Heart left ventricle (tissue), 16 donors: ENCODE measurements around the gene ERBB2. TPM values are rescaled to one million over a fixed set of nuclear protein-coding genes. Genes with fewer than 3 reads are reported as not detected.

Experiments
- ATAC-seq, 4 donors: fragments of 200-7000 bp; cut with Tn5 transposase; one replicate each; pipeline ENCODE4 v1.9.1; 2020 to 2022; ENCODE audit warnings: moderate library complexity in 4 of 4, mild to moderate bottlenecking in 3 of 4, moderate number of reproducible peaks in 1 of 4
- DNase-seq, 5 donors: peaks; one replicate each; pipeline ENCODE4 v3.0.0-alpha.2; 2020
- H3K27ac ChIP-seq, 12 donors: fragments of 200-600 bp; sonication (generic) in 4 of 12; one replicate each; pipeline versions ENCODE4 v1.5.0 to v1.8.0; 2016 to 2022; ENCODE audit warnings: mild to moderate bottlenecking in 2 of 12
- H3K27me3 ChIP-seq, 9 donors: fragments of 200-600 bp; sonication (generic) in 2 of 9; one replicate each; pipeline versions ENCODE4 v1.5.1 to v1.8.0; 2016 to 2022; ENCODE audit warnings: mild to moderate bottlenecking in 3 of 9
- H3K36me3 ChIP-seq, 9 donors: fragments of 200-600 bp; sonication (generic) in 2 of 9; one replicate each; pipeline versions ENCODE4 v1.5.0 to v1.8.0; 2018 to 2022; ENCODE audit warnings: mild to moderate bottlenecking in 2 of 9
- H3K4me1 ChIP-seq, 12 donors: fragments of 200-600 bp; sonication (generic) in 4 of 12; one replicate each; pipeline versions ENCODE4 v1.5.0 to v1.8.0; 2016 to 2022; ENCODE audit warnings: mild to moderate bottlenecking in 3 of 12
- H3K4me3 ChIP-seq, 12 donors: fragments of 200-600 bp; sonication (generic) in 4 of 12; one replicate each; pipeline versions ENCODE4 v1.5.0 to v1.8.0; 2017 to 2022; ENCODE audit warnings: mild to moderate bottlenecking in 9 of 12, moderate library complexity in 4 of 12
- H3K9me3 ChIP-seq, 12 donors: fragments of 200-600 bp; sonication (generic) in 4 of 12; one replicate each; pipeline versions ENCODE4 v1.5.0 to v1.8.0; 2016 to 2022; ENCODE audit warnings: mild to moderate bottlenecking in 1 of 12
- CTCF ChIP-seq, 12 donors: fragments of 200-600 bp; sonication (generic) in 4 of 12; IDR thresholded peaks; one replicate each; pipeline versions ENCODE4 v1.5.0 to v1.8.0; 2018 to 2022; ENCODE audit warnings: antibody characterized with exemption in 12 of 12, mild to moderate bottlenecking in 5 of 12
- POLR2A ChIP-seq, 2 donors: fragments of 450-650 bp; IDR thresholded peaks; one replicate each; pipeline ENCODE4 v1.6.1; 2017; ENCODE audit warnings: antibody characterized with exemption in 2 of 2, mild to moderate bottlenecking in 2 of 2, moderate library complexity in 2 of 2
- WGBS, 4 donors: extraction: QIAGEN DNeasy Blood & Tissue Kit in 2 of 4; methylation state at CpG; one replicate each; pipeline versions ENCODE4 v1.1.5 to v1.1.7; 2013 to 2018; 5-methylcytosine and 5-hydroxymethylcytosine counted together
- intact Hi-C, 10 donors: fragments of 100-400 bp; cut with DNase I; formaldehyde crosslinking; loops; one replicate each; pipeline versions ENCODE4 v1.11.1 to v1.14.2; 2022
- polyA plus RNA-seq, 2 donors: library from polyadenylated mRNA; stranded (reverse); fragments of 200-250 nt; gene quantifications; one replicate each; pipeline ENCODE4 v1.2.3, GENCODE V29; 2013
- total RNA-seq, 9 donors: library from RNA; depleted of rRNA in 2 of 9; stranded (reverse); fragments of >200 nt in 2 of 9; fragmentation: NEBNext Ultra II Directional in 3 of 9; extraction: Animal tissue kit (Norgen Biotek cat#: 25700) in 3 of 9; gene quantifications; one replicate each; pipeline versions ENCODE4 v1.1.0 to v1.2.4, GENCODE V29; 2016 to 2023
- donor health status: ischemic (EF 13 %, LVEDD 7.1; RV severe dilation, severe dysfunction).
- donor health status: healthy with polysubstance abuse.
- donor health status: DM: no; HTN: yes; CAD: no.
- donor health status: DM: no; HTN: no; CAD: no.
- donor health status: ischemic (EF 25% LVEDD 6.9; RV normal size, moderate dysfunction).
- donor health status: ischemic (EF 25% LVEDD 5.7; RV mildly dilated, moderate dysfunction).
- donor health status: healthy.
- donor health status: DM: yes; HTN: yes; CAD: no.
- donor health status: ischemic (EF 35%, LVEDD 5.7; RV mildly dilated, moderate dysfunction).
- donor health status: nonischemic (EF 11% LVEDD 7.7; RV severe dilation, severe dysfunction).
- donor health status: DM: yes; HTN: yes; CAD: no.
- donor health status: PGD.
- donor health status: ischemic (EF 29% LVEDD 5.4; RV normal size, mild dysfunction).
- donor health status: nonischemic (EF 23%, LVEDD 6.1; RV moderate dilation, normal function).

ERBB2 gene
- total and polyA plus RNA-seq, 11 donors: 29.7 to 95.1 (median 77.4) TPM

- Histone ChIP-seq H3K4me1 (peaks cover 0 to 19% (median 8%) of the 10 kb centered on the region in 12 donors), H3K9me3 (no peaks in the 10 kb centered on the region), H3K4me3 (no peak overlapping the region), H3K36me3 (peaks cover 0 to 64% (median 45%) of the 10 kb centered on the region in 9 donors), H3K27ac (no peak overlapping the region), H3K27me3 (no peaks in the 10 kb centered on the region)
- intact Hi-C loops: loop anchor here in 1 of 10 donors (5.0 kb wide), 1 partner anchor 40 kb away; the partner anchor contains the start of gene PGAP3
- ATAC-seq (no peak), DNase-seq (no peak)
- 74 to 89% (median 75%) methylated on average over 3 to 10 of the region's 10 CpGs for WGBS, 4 donors
- no peak for TF ChIP-seq CTCF (IDR thresholded peaks at IDR 0.05)
- TF ChIP-seq POLR2A (IDR thresholded peaks at IDR 0.05): no peak
These were observed 27.7 kb downstream of the ERBB2 start for GRCh38 chr17:39727556-39727955.

GRCh38 chr17:39729280-39729851 is 29.5 kb downstream of the ERBB2 start:
- DNase-seq (no peak), ATAC-seq (no peak)
- Histone ChIP-seq H3K36me3 (peaks cover 0 to 50% (median 43%) of the 10 kb centered on the region in 9 donors), H3K4me1 (peaks cover 0 to 19% (median 8%) of the 10 kb centered on the region in 12 donors), H3K27me3 (no peaks in the 10 kb centered on the region), H3K27ac (peak overlapping the region in 9 of 12 donors; percentile 81 to 97 (median 90)), H3K9me3 (no peaks in the 10 kb centered on the region), H3K4me3 (peak overlapping the region; percentile 56 to 99 (median 81))
- intact Hi-C loops: loop anchor here in 1 of 10 donors (5.0 kb wide), 1 partner anchor 42 kb away; the partner anchor contains the start of gene PGAP3
- 72 to 77% (median 73%) methylated on average over 6 of the region's 6 CpGs for WGBS, 4 donors
- no peak for TF ChIP-seq POLR2A (IDR thresholded peaks at IDR 0.05)

GRCh38 chr17:39730095-39730921 is 30.4 kb downstream of the ERBB2 start, which contains the start of gene MIEN1:
Gene MIEN1, minus strand, starts transcription at chr17:39730532. Its CDS starts 37 bp downstream, at chr17:39730495.
- DNase-seq: peak; percentile 90 to 98 (median 94)
- intact Hi-C loops: loop anchor here in 3 of 10 donors (2.0 to 5.0 kb wide), 5 partner anchors 22 to 108 kb away; partner anchors contain the start of genes PGAP3 (in 2 of the 3) and STARD3 (in 1 of the 3)

More at GRCh38 chr17:39730095-39730921, 30.4 kb downstream of the ERBB2 start, which contains the start of gene MIEN1:
- Histone ChIP-seq H3K27ac (peak within 1 kb of the TSS; percentile 48 to 97 (median 90)), H3K4me1 (peaks cover 0 to 19% (median 8%) of the 10 kb centered on the region in 12 donors), H3K4me3 (peak within 1 kb of the TSS; percentile 56 to 99 (median 81)), H3K9me3 (no peaks in the 10 kb centered on the region), H3K36me3 (peaks cover 0 to 40% (median 33%) of the 10 kb centered on the region in 9 donors), H3K27me3 (peaks cover 0 to 2% (median 0%) of the 10 kb centered on the region in 9 donors)
- TF ChIP-seq CTCF (IDR thresholded peaks at IDR 0.05) (peak; percentile 88 to 98 (median 92)), POLR2A (IDR thresholded peaks at IDR 0.05) (peak; percentile 6 to 87)
- ATAC-seq: peak; percentile 87 to 97 (median 96)
- 1 to 2% (median 1%) methylated on average over 22 to 65 of the region's 65 CpGs for WGBS, 4 donors
